ENCODE results near the gene IGSF3. TPM values are rescaled to one million over a fixed set of nuclear protein-coding genes. Genes with fewer than 3 reads are reported as not detected.

The IGSF3 gene
- total and polyA plus RNA-seq, 2 experiments from 2014 or later = 29.0 to 130 TPM

DNA sequence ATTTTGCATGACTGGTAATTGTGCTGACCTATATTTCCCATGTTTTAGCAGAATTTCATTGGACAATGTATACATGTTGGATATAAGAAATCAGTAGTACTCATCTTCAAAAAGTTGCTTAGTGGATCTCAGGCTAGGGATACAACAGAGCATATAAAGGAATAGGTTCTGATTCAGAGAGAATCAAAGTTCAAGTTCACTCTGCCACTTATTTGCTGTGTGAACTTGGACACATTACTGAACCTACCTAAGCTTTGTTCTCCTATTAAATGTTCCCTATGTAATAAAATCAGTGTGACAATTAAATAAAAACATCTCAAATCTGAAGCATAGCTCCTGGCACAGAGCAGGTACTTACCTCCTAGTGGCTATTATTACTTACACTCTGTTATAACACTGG lies 106.0 kb downstream of the IGSF3 start:
- H3K9me3 ChIP-seq (ENCODE audit: low read depth) = no peaks in the 10 kb centered on the region
- no peaks in the 10 kb centered on the region for H3K36me3 ChIP-seq
- H3K4me1 ChIP-seq (ENCODE audit: low read depth) = no peaks in the 10 kb centered on the region
- no peak for DNase-seq (ENCODE audit: low read depth in 1 of 2, low spot score in 1 of 2)
- TF ChIP-seq, protein P1, sequence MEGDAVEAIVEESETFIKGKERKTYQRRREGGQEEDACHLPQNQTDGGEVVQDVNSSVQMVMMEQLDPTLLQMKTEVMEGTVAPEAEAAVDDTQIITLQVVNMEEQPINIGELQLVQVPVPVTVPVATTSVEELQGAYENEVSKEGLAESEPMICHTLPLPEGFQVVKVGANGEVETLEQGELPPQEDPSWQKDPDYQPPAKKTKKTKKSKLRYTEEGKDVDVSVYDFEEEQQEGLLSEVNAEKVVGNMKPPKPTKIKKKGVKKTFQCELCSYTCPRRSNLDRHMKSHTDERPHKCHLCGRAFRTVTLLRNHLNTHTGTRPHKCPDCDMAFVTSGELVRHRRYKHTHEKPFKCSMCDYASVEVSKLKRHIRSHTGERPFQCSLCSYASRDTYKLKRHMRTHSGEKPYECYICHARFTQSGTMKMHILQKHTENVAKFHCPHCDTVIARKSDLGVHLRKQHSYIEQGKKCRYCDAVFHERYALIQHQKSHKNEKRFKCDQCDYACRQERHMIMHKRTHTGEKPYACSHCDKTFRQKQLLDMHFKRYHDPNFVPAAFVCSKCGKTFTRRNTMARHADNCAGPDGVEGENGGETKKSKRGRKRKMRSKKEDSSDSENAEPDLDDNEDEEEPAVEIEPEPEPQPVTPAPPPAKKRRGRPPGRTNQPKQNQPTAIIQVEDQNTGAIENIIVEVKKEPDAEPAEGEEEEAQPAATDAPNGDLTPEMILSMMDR (IDR thresholded peaks at IDR 0.05; ENCODE audit: low read depth, low read length) = no peak
- H3K27me3 ChIP-seq = no peaks in the 10 kb centered on the region
- no peak overlapping the region for H3K27ac ChIP-seq
- H3K4me3 ChIP-seq = no peak overlapping the region

DNA sequence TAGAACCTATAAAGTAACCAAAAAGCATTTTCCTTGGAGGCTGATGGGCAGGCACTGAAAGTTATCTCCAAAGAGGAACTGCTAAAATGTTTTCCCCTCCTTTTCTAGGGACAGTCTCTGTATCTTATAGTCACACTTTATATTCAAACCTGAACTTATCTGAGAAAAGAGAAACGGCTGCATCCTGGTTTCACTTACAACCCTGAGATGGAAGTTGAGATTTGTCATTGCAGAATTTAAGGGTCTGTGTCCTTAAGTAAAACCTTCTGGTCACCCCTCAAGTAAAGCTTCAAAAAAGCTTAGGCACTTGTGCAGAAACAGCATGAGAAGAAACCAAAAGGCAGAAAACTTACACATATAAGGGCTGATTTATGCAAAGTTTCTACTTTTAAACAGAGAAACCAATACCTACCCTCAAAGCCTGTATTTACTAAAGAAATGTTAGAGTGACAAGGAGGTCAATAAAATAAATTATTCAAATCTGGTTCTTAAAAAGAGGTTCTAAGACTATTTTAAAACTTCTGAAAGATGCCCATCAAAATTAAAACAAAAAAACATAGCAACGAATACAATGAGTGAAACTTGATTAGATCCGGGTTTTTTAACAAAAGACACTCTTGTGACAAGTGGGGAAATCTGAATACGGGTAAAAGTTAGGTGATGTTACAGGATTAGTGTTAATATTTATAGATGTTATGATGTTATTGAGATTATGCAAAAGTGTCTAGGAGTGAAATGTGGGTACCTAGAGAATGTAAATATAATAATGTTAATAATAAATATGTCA lies 106.6 kb downstream of the IGSF3 start:
- TF ChIP-seq, protein P1 (IDR thresholded peaks at IDR 0.05; ENCODE audit: low read depth, low read length) = no peak
- H3K27ac ChIP-seq = no peak overlapping the region
- H3K4me3 ChIP-seq = no peak overlapping the region
- no peaks in the 10 kb centered on the region for H3K27me3 ChIP-seq
- H3K36me3 ChIP-seq = no peaks in the 10 kb centered on the region
- DNase-seq (ENCODE audit: low read depth in 1 of 2, low spot score in 1 of 2) = no peak
- no peaks in the 10 kb centered on the region for H3K4me1 ChIP-seq (ENCODE audit: low read depth)
- no peaks in the 10 kb centered on the region for H3K9me3 ChIP-seq (ENCODE audit: low read depth)

DNA sequence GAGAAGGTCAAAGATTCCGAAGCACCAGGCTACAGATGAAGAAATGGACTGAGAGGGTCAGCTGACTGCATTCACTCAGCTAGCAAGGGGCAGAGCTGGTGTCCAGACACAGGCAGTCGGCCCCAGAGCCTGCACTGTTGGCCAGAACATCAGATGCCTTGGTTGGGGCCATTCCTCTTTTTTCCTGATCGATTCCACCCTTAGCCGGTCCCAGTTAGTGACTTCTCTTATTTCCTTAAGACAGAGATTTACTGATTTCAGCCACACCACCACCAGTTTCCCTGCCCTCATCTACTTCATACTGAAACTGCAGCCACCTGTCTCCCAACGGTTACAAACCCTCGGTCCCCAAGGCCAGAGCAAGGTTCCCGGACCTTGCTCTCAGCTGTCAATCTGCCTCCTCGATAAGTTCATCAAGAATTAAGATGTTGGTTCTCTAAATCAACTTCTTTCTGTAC lies 108.2 kb downstream of the IGSF3 start:
- DNase-seq (ENCODE audit: low read depth in 1 of 2, low spot score in 1 of 2) = no peak
- H3K36me3 ChIP-seq = no peaks in the 10 kb centered on the region
- no peak overlapping the region for H3K27ac ChIP-seq
- peaks cover 3% of the 10 kb centered on the region for H3K4me1 ChIP-seq (ENCODE audit: low read depth)
- no peaks in the 10 kb centered on the region for H3K27me3 ChIP-seq
- no peak overlapping the region for H3K4me3 ChIP-seq
- no peaks in the 10 kb centered on the region for H3K9me3 ChIP-seq (ENCODE audit: low read depth)
- TF ChIP-seq, protein P1 (IDR thresholded peaks at IDR 0.05; ENCODE audit: low read depth, low read length) = no peak

DNA sequence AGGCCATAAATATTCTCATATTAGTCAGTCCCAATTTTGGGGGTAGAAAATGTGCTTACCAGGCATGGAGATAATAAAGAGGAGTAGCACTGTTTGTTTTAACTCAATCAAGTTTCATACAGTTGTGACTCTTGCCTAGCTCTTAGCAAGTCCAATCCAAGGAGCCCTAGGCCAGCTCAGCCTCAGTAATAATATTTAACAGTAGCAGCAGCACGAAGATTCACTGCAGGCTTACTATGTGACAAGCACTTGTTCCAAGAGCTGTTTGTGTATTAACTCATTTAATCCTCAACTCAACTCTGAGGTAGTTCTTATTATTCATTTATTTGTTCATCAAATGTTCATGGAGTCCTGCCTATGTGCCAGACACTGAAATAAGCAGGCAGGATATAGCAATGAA lies 109.0 kb downstream of the IGSF3 start:
- Histone ChIP-seq H3K36me3 (no peaks in the 10 kb centered on the region), H3K9me3 (ENCODE audit: low read depth) (no peaks in the 10 kb centered on the region), H3K27me3 (no peaks in the 10 kb centered on the region), H3K4me3 (no peak overlapping the region), H3K4me1 (ENCODE audit: low read depth) (peaks cover 3% of the 10 kb centered on the region), H3K27ac (no peak overlapping the region)
- TF ChIP-seq, protein P1 (IDR thresholded peaks at IDR 0.05; ENCODE audit: low read depth, low read length) = no peak
- DNase-seq (ENCODE audit: low read depth in 1 of 2, low spot score in 1 of 2) = no peak

DNA sequence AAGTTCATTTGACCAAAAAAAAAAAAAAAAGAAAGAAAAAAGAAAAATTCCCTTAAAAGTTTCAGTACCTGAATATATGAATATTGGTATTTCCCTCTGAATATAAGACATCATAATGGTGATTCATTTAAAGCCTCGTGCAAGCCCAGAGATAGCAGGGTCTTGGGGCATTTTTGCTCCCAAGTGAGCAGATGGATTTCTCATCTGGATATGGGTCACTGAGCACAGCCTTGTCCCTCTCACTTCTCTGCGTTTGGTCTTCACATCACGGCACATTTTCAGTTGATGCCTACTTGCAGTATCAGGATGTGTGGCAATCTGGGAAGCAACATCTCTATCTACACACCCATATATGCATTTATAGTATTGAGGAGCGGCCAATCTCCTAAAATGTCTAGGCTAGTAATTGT lies 109.4 kb downstream of the IGSF3 start:
- Histone ChIP-seq H3K27ac (no peak overlapping the region), H3K36me3 (no peaks in the 10 kb centered on the region), H3K9me3 (ENCODE audit: low read depth) (no peaks in the 10 kb centered on the region), H3K4me1 (ENCODE audit: low read depth) (peaks cover 3% of the 10 kb centered on the region), H3K27me3 (no peaks in the 10 kb centered on the region), H3K4me3 (no peak overlapping the region)
- no peak for DNase-seq (ENCODE audit: low read depth in 1 of 2, low spot score in 1 of 2)
- TF ChIP-seq, protein P1 (IDR thresholded peaks at IDR 0.05; ENCODE audit: low read depth, low read length) = no peak

Measured in cardiac muscle cell (in vitro differentiated cells and primary cell).